WTC11 (cell line): ENCODE data around the gene DAAM2. TPM values are rescaled to one million over a fixed set of nuclear protein-coding genes. Genes with fewer than 3 reads are reported as not detected.

ENCODE experiments used
- ATAC-seq: fragments of 200-7000 bp; cut with Tn5 transposase; 2 replicates; pipeline ENCODE4 v1.10.0; 2021; ENCODE audit warnings: mild to moderate bottlenecking, moderate library complexity
- CTCF ChIA-PET: fragments of 300-600 bp; sonication (Branson Sonifier 250); formaldehyde crosslinking; loops from one replicate; lab custom pipeline; 2021; ENCODE audit warnings: antibody characterized with exemption; lab: Charles Lee
- POLR2A ChIA-PET: fragments of 350-600 bp; sonication (Branson Sonifier 250); formaldehyde crosslinking; loops from one replicate; lab custom pipeline; 2021; ENCODE audit warnings: antibody characterized with exemption; lab: Charles Lee
- DNase-seq: peaks from one replicate; pipeline ENCODE4 v3.0.0; 2021; ENCODE audit warnings: low spot score
- H3K27ac Mint-ChIP-seq: 2 replicates; pipeline ENCODE4 v1.8.0; 2021; ENCODE audit warnings: mixed read lengths
- H3K27me3 Mint-ChIP-seq: 2 replicates; pipeline ENCODE4 v1.8.0; 2021; ENCODE audit warnings: low read depth, mild to moderate bottlenecking, moderate library complexity, mixed read lengths
- H3K36me3 Mint-ChIP-seq: 2 replicates; pipeline ENCODE4 v1.8.0; 2021; ENCODE audit warnings: mixed read lengths
- H3K4me1 Mint-ChIP-seq: 2 replicates; pipeline ENCODE4 v1.8.0; 2022; ENCODE audit warnings: mixed read lengths
- H3K4me3 Mint-ChIP-seq: 2 replicates; pipeline ENCODE4 v1.8.0; 2021; ENCODE audit warnings: mild to moderate bottlenecking, moderate library complexity, mixed read lengths
- H3K9me3 Mint-ChIP-seq: 2 replicates; pipeline ENCODE4 v1.8.0; 2021; ENCODE audit warnings: mixed read lengths
- AFF4 ChIP-seq: sonication (generic); formaldehyde crosslinking; IDR thresholded peaks from 2 replicates; pipeline ENCODE4 v1.8.1; 2023; ENCODE audit warnings: mild to moderate bottlenecking, missing genetic modification reagents, borderline replicate concordance
- CREB1 ChIP-seq: sonication (generic); formaldehyde crosslinking; IDR thresholded peaks from 2 replicates; pipeline ENCODE4 v1.8.0; 2023; ENCODE audit warnings: mild to moderate bottlenecking, missing genetic modification reagents
- CREM ChIP-seq: sonication (generic); formaldehyde crosslinking; IDR thresholded peaks from 2 replicates; pipeline ENCODE4 v1.8.1; 2022; ENCODE audit warnings: mild to moderate bottlenecking, missing genetic modification reagents, moderate library complexity
- ELF4 ChIP-seq: sonication (generic); formaldehyde crosslinking; IDR thresholded peaks from 2 replicates; pipeline ENCODE4 v1.8.1; 2022; ENCODE audit warnings: low read depth, mild to moderate bottlenecking, moderate library complexity, missing genetic modification reagents
- ERG ChIP-seq: fragments of 250-450 bp; sonication (Bioruptor Pico); IDR thresholded peaks from 2 replicates; pipeline ENCODE4 v1.8.0; 2021; ENCODE audit warnings: mild to moderate bottlenecking
- FOXJ3 ChIP-seq: sonication (generic); formaldehyde crosslinking; IDR thresholded peaks from 2 replicates; pipeline ENCODE4 v1.9.0; 2021; ENCODE audit warnings: missing genetic modification reagents, mild to moderate bottlenecking, borderline replicate concordance
- FOXP4 ChIP-seq: sonication (generic); formaldehyde crosslinking; IDR thresholded peaks from 2 replicates; pipeline ENCODE4 v1.8.0; 2022; ENCODE audit warnings: mild to moderate bottlenecking, missing genetic modification reagents
- HMGA2 ChIP-seq: fragments of 250-450 bp; sonication (Bioruptor Pico); IDR thresholded peaks from 2 replicates; pipeline ENCODE4 v1.4.0; 2021; ENCODE audit warnings: mild to moderate bottlenecking, moderate library complexity
- IRF2 ChIP-seq: sonication (generic); formaldehyde crosslinking; IDR thresholded peaks from 2 replicates; pipeline ENCODE4 v1.8.0; 2022; ENCODE audit warnings: low read depth, missing genetic modification reagents, borderline replicate concordance
- JAZF1 ChIP-seq: fragments of 250-450 bp; sonication (Bioruptor Pico); IDR thresholded peaks from 2 replicates; pipeline ENCODE4 v1.9.0; 2021; ENCODE audit warnings: moderate library complexity, mild to moderate bottlenecking, inconsistent platforms
- JUN ChIP-seq: sonication (generic); formaldehyde crosslinking; IDR thresholded peaks from 2 replicates; pipeline ENCODE4 v1.8.0; 2023; ENCODE audit warnings: mild to moderate bottlenecking, missing genetic modification reagents
- NFYB ChIP-seq: sonication (generic); formaldehyde crosslinking; conservative IDR thresholded peaks from 2 replicates; pipeline ENCODE4 v1.8.0; 2022; ENCODE audit warnings: low read depth, missing genetic modification reagents
- RELA ChIP-seq: sonication (generic); formaldehyde crosslinking; IDR thresholded peaks from 2 replicates; pipeline ENCODE4 v1.8.1; 2022; ENCODE audit warnings: missing genetic modification reagents, mild to moderate bottlenecking, borderline replicate concordance
- TP53 ChIP-seq: sonication (generic); formaldehyde crosslinking; IDR thresholded peaks from 2 replicates; pipeline ENCODE4 v1.8.1; 2023; ENCODE audit warnings: mild to moderate bottlenecking, missing genetic modification reagents
- ZNF232 ChIP-seq: sonication (generic); formaldehyde crosslinking; IDR thresholded peaks from 2 replicates; pipeline ENCODE4 v1.8.0; 2022; ENCODE audit warnings: mild to moderate bottlenecking, missing genetic modification reagents
- ZNF671 ChIP-seq: fragments of 250-450 bp; sonication (Bioruptor Pico); IDR thresholded peaks from 2 replicates; pipeline ENCODE4 v1.8.0; 2021; ENCODE audit warnings: mild to moderate bottlenecking
- total RNA-seq: library from RNA; stranded (reverse); gene quantifications from 3 replicates; pipeline ENCODE4 v1.2.3, GENCODE V29; 2021
- TF ChIP-seq, protein P1 (sequence below): sonication (generic); formaldehyde crosslinking; IDR thresholded peaks from 2 replicates; pipeline ENCODE4 v1.8.1; 2023; ENCODE audit warnings: mild to moderate bottlenecking, missing genetic modification reagents, moderate library complexity
- TF ChIP-seq, protein P2 (sequence below): sonication (generic); formaldehyde crosslinking; IDR thresholded peaks from 2 replicates; pipeline ENCODE4 v1.8.0; 2022; ENCODE audit warnings: mild to moderate bottlenecking, missing genetic modification reagents
- TF ChIP-seq, protein P3 (sequence below): sonication (generic); formaldehyde crosslinking; IDR thresholded peaks from 2 replicates; pipeline ENCODE4 v1.8.0; 2023; ENCODE audit warnings: missing genetic modification reagents
- TF ChIP-seq, protein P4 (sequence below): fragments of 250-450 bp; sonication (Bioruptor Pico); IDR thresholded peaks from 2 replicates; pipeline ENCODE4 v1.9.0; 2021; ENCODE audit warnings: mild to moderate bottlenecking

The DAAM2 gene
- total RNA-seq, 1 experiment from 2014 or later, result 2.0 TPM

- no peaks in the 10 kb centered on the region for H3K36me3 Mint-ChIP-seq
- ATAC-seq (peak; percentile 72), DNase-seq (peak; percentile 39)
- no peaks in the 10 kb centered on the region for H3K9me3 Mint-ChIP-seq
- ChIA-PET CTCF (interaction anchor here (0.9 to 1.9 kb wide), 6 partner anchors 11 to 462 kb away, joined by 3 to 5 read pairs (median 4); no protein-coding TSS in a partner anchor), POLR2A (interaction anchor here (0.6 kb wide), 1 partner anchor 33 kb away, joined by 3 read pairs; no protein-coding TSS in a partner anchor)
- peaks cover 19% of the 10 kb centered on the region for H3K27me3 Mint-ChIP-seq
- no peak for TF ChIP-seq ELF4 (CRISPR knock-in tag)
- TF ChIP-seq JAZF1 (CRISPR knock-in tag), result no peak
- TF ChIP-seq IRF2 (CRISPR knock-in tag), result no peak
- TF ChIP-seq, protein P1, sequence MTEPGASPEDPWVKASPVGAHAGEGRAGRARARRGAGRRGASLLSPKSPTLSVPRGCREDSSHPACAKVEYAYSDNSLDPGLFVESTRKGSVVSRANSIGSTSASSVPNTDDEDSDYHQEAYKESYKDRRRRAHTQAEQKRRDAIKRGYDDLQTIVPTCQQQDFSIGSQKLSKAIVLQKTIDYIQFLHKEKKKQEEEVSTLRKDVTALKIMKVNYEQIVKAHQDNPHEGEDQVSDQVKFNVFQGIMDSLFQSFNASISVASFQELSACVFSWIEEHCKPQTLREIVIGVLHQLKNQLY (CRISPR knock-in tag), result no peak
- H3K27ac Mint-ChIP-seq, result no peak overlapping the region
- H3K4me3 Mint-ChIP-seq, result no peak overlapping the region
- H3K4me1 Mint-ChIP-seq, result peaks cover 41% of the 10 kb centered on the region
These were observed 32.1 kb downstream of the DAAM2 start for GRCh38 chr6:39824030-39824926.

DNA sequence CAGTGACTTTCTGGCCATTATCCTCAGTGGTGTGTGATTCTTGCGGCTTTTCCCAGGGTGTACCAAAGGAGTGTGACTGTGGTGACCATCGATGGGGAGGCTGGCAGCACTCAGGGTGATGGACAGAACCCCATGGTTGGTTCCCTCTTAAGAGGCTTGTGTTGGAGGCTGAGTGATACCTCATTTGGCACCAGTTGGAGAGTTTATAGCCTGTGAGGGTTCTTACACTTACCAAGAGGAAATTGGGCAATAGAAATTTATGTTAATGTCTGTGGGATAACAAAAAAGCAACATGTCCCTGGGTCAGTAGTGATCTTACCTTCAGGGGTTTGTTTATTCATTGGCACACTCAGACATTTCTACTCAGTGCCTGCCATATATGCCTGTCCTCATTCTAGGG, 37.2 kb downstream of the DAAM2 start:
- no peak for ATAC-seq
- Mint-ChIP-seq H3K4me1 (peaks cover 14% of the 10 kb centered on the region), H3K27ac (no peak overlapping the region)

More for the DNA sequence above, 37.2 kb downstream of the DAAM2 start:
- Mint-ChIP-seq H3K27me3 (peaks cover 7% of the 10 kb centered on the region), H3K36me3 (no peaks in the 10 kb centered on the region), H3K9me3 (no peaks in the 10 kb centered on the region), H3K4me3 (no peak overlapping the region)
- CTCF ChIA-PET, result no interaction called here
- POLR2A ChIA-PET, result no interaction called here
- TF ChIP-seq ERG (CRISPR knock-in tag) (no peak), AFF4 (CRISPR knock-in tag) (no peak), FOXP4 (CRISPR knock-in tag) (no peak), FOXJ3 (CRISPR knock-in tag) (no peak), CREB1 (CRISPR knock-in tag) (no peak), ZNF232 (CRISPR knock-in tag) (no peak), HMGA2 (no peak), RELA (CRISPR knock-in tag) (no peak), TP53 (CRISPR knock-in tag) (no peak), ZNF671 (CRISPR knock-in tag) (no peak), JUN (no peak), JAZF1 (CRISPR knock-in tag) (no peak), NFYB (CRISPR knock-in tag) (no peak), CREM (CRISPR knock-in tag) (no peak)
- TF ChIP-seq, protein P2, sequence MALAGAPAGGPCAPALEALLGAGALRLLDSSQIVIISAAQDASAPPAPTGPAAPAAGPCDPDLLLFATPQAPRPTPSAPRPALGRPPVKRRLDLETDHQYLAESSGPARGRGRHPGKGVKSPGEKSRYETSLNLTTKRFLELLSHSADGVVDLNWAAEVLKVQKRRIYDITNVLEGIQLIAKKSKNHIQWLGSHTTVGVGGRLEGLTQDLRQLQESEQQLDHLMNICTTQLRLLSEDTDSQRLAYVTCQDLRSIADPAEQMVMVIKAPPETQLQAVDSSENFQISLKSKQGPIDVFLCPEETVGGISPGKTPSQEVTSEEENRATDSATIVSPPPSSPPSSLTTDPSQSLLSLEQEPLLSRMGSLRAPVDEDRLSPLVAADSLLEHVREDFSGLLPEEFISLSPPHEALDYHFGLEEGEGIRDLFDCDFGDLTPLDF (CRISPR knock-in tag), result no peak
- TF ChIP-seq, protein P1 (CRISPR knock-in tag), result no peak
- TF ChIP-seq, protein P3, sequence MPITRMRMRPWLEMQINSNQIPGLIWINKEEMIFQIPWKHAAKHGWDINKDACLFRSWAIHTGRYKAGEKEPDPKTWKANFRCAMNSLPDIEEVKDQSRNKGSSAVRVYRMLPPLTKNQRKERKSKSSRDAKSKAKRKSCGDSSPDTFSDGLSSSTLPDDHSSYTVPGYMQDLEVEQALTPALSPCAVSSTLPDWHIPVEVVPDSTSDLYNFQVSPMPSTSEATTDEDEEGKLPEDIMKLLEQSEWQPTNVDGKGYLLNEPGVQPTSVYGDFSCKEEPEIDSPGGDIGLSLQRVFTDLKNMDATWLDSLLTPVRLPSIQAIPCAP (CRISPR knock-in tag), result no peak
- TF ChIP-seq, protein P4, sequence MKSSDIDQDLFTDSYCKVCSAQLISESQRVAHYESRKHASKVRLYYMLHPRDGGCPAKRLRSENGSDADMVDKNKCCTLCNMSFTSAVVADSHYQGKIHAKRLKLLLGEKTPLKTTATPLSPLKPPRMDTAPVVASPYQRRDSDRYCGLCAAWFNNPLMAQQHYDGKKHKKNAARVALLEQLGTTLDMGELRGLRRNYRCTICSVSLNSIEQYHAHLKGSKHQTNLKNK, result no peak
- no peak for DNase-seq
